Right ventricle myocardium superior (tissue), 1 donor: ENCODE measurements around the gene METTL22. TPM values are rescaled to one million over a fixed set of nuclear protein-coding genes. Genes with fewer than 3 reads are reported as not detected.

Experiments
- ATAC-seq: fragments of 200-7000 bp; cut with Tn5 transposase; one replicate; pipeline ENCODE4 v1.9.1; 2020; ENCODE audit warnings: mild to moderate bottlenecking; ENCODE audit not compliant: poor library complexity
- DNase-seq: peaks from one replicate; pipeline ENCODE4 v3.0.0-alpha.2; 2020
- intact Hi-C: fragments of 100-400 bp; cut with DNase I; formaldehyde crosslinking; loops from one replicate; pipeline ENCODE4 v1.11.2; 2022
- total RNA-seq: library from RNA; stranded (reverse); fragmentation: NEBNext Ultra II Directional; extraction: Animal tissue kit (Norgen Biotek cat#: 25700); gene quantifications from one replicate; pipeline ENCODE4 v1.2.1, GENCODE V29; 2021
- donor health status: DM: no; HTN: yes; CAD: no; lungs with severe emphysema.

Gene METTL22
- total RNA-seq, 1 donor from 2014 or later = 21.0 TPM

- intact Hi-C loops = no loop called here
- ATAC-seq (no peak), DNase-seq (no peak)
These were observed 55.4 kb downstream of the METTL22 start for GRCh38 chr16:8676737-8677375.

GRCh38 chr16:8677481-8677880 is 56.0 kb downstream of the METTL22 start:
- intact Hi-C loops = no loop called here
- ATAC-seq = no peak
- no peak for DNase-seq

- intact Hi-C loops = no loop called here
- ATAC-seq = no peak
- DNase-seq = no peak
These were observed 56.8 kb downstream of the METTL22 start for GRCh38 chr16:8678068-8678927.

- intact Hi-C loops = no loop called here
These were observed 57.7 kb downstream of the METTL22 start for GRCh38 chr16:8679151-8679550.

GRCh38 chr16:8682551-8683259 is 61.2 kb downstream of the METTL22 start:
- ATAC-seq = no peak
- intact Hi-C loops = no loop called here
- DNase-seq = no peak

More at GRCh38 chr16:8679151-8679550, 57.7 kb downstream of the METTL22 start:
- DNase-seq = no peak
- ATAC-seq = no peak

- intact Hi-C loops = no loop called here
- no peak for DNase-seq
- ATAC-seq = no peak
These were observed 62.1 kb downstream of the METTL22 start for GRCh38 chr16:8683640-8684039.

GRCh38 chr16:8685617-8686016 is 64.1 kb downstream of the METTL22 start:
- ATAC-seq (no peak), DNase-seq (no peak)
- intact Hi-C loops = no loop called here

GRCh38 chr16:8686031-8686621 is 64.6 kb downstream of the METTL22 start:
- DNase-seq (peak; percentile 59), ATAC-seq (peak; percentile 96)
- intact Hi-C loops = no loop called here

- DNase-seq (no peak), ATAC-seq (no peak)
- intact Hi-C loops = no loop called here
These were observed 65.4 kb downstream of the METTL22 start for GRCh38 chr16:8686879-8687278.

- ATAC-seq (no peak), DNase-seq (no peak)
- intact Hi-C loops = no loop called here
These were observed 68.2 kb downstream of the METTL22 start for GRCh38 chr16:8689686-8690085.

- ATAC-seq (no peak), DNase-seq (no peak)
- intact Hi-C loops = no loop called here
These were observed 70.2 kb downstream of the METTL22 start for GRCh38 chr16:8691728-8692127.

GRCh38 chr16:8694795-8695728 is 73.6 kb downstream of the METTL22 start:
- intact Hi-C loops = no loop called here

GRCh38 chr16:8696880-8697279 is 75.4 kb downstream of the METTL22 start:
- intact Hi-C loops = no loop called here
- DNase-seq = no peak
- no peak for ATAC-seq

More at GRCh38 chr16:8694795-8695728, 73.6 kb downstream of the METTL22 start:
- ATAC-seq (no peak), DNase-seq (no peak)

GRCh38 chr16:8697965-8698364 is 76.5 kb downstream of the METTL22 start:
- no peak for ATAC-seq

More at GRCh38 chr16:8697965-8698364, 76.5 kb downstream of the METTL22 start:
- no peak for DNase-seq
- intact Hi-C loops = no loop called here
